ENCODE measurements around the gene FAM219A.
A peak's percentile ranks its signal among the peaks of the same experiment; 100 is the strongest.

The FAM219A gene

GRCh38 chr9:34458013-34458958 lies at the start of gene FAM219A, which contains the start of gene DNAI1:
TSS of gene FAM219A (minus strand) at chr9:34458570. CDS start at chr9:34458263, 307 bp downstream.
TSS of gene DNAI1 (plus strand) at chr9:34458805. CDS start at chr9:34459006, 201 bp downstream.
- peak; percentile 75 for DNase-seq

DNA sequence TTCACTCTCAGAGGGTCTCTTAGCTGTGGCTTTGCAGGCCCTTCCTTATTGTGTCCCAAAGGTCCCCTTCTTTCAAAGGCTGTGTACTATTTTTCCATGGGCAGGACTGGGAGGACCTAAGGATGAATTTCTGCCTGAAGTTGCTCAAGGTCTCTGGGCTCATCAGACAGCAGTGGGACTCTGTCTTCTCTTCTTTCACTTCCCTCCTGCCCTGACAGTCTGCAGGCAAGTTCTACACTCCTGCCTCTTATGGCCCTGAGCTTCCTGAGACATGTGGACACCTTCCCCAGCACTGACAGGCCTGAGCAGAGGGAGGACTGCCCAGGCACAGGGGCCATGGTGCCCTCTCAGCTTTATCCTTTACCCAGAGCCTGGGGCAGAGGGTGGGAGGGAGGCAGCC lies 49.6 kb upstream of the FAM219A start:
- no peak for DNase-seq

DNA sequence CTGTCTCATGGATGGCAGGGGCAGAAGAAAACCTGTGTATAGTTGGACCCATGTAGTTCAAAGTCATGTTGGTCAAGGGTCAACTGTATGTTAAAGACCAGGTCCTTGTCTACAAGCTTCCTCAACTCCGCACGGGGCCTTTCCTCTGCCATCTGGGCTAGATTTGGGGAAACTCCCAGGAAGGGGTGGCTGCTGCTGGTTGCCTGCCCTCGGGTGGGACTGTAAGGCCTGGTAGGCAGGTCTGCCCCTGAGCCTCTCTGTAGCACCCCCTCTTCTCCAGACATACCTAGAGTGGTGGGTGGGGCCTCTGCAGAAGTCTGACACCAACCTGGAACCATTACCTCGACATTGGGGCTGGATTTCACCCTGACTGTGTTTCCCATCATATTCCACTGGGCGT lies 49.2 kb upstream of the FAM219A start:
- no peak for DNase-seq

- DNase-seq, result no peak
Observed at GRCh38 chr9:34506623-34507022, 48.3 kb upstream of the FAM219A start.

DNA sequence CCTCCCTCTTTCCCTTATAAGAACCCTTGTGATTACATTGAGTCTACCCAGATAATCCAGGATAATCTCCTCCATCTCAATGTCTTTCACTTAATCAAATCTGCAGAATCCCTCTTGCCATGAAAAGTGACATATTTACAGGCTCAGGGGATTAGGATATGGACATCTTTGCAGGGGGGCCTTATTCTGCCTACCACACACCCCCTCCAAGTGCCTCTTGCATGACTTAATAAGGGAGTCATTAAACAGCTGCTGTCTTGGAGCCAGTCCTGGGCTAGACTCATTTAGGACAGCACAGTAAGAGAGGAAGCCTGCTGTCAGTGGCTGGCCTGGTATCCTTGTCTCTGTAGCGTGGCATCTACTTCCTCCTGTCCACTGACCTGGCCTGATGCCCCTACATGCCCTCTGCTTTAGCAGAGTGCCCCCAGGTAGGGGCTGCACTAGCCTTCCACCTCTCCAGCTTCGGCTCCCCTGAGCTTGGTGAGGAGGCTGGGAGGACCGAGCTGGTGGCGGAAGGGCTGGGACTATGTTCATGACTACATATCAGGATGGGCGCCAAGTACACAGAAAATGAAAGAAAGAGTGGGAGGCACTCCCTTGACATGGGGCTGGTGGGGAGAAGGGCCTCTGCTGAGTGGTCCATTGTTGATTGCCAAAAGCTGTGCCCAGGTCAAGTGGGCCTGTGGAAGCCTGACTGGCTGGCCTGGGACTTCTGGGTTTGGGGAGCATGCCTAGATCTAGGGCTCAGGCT lies 47.2 kb upstream of the FAM219A start:
- DNase-seq, result no peak

- DNase-seq, result no peak
Observed at GRCh38 chr9:34503406-34503805, 45.0 kb upstream of the FAM219A start.

- no peak for DNase-seq
Observed at GRCh38 chr9:34502891-34503290, 44.5 kb upstream of the FAM219A start.

DNA sequence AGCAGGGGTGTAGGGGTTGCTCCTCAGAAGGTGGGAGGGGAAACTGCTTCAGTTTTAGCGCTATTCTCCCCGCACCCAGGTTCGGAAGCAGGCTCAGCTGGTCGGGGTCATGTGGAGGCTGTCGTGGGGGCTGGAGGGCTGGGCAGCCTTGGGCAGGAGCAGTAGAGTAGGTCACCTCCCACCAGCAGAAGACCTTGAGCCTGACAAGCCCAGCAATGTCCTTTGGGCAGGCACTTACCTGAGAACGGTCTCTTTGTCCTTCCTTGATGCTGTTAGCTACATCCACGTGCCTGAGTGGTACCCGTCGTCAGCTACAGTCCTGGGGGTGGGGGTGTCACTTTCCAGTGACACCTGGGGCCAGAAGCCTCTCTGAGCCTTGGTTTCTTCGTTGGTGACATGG lies 44.1 kb upstream of the FAM219A start:
- DNase-seq, result no peak

GRCh38 chr9:34501889-34502425 lies 43.6 kb upstream of the FAM219A start:
- DNase-seq, result no peak

DNA sequence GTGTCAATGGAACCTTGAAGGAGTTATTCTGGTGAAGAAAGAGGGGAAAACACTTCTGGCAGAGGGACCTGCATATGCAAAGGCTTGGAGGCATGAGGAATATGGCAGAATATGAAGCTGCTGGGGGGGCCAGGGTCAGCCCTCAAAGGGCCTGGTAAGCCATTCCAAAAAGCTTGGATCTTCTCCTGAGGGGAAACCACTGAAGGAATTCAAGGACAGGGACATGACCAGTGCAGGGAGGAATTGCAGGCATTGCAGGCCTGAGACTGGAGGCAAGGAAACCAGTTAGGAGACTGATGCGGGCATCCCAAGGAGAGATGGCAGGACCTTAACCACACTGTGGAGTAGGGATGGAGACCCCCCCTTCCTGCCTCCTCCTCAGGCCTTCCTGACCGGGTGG lies 43.0 kb upstream of the FAM219A start:
- no peak for DNase-seq

DNA sequence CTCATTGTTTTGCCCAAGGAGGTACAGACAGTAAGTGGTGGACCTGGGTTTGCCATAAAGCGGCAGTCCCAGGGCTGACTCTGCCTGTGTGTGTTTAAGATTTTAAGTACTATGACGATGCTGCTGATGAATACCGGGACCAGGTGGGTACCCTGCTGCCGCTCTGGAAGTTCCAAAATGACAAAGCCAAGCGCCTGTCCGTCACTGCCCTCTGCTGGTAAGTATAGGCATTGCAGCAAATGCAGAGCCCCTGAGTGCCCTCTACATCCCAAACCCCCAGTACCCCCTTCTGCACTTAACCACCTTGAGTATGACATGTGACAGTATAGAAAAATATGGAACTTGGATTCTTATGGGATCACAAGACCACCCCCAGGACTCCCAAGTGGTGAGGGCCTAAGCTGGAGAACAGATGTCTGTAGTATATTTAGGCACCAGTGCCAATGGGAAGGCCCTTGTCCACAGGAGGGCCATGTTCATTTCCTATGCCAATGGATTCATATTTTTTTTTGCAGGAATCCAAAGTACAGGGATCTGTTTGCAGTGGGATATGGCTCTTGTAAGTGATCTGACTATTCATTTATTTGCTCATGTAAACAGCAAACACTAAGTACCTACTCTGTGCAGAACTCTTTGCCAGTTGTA lies 42.4 kb upstream of the FAM219A start:
- DNase-seq, result no peak

DNA sequence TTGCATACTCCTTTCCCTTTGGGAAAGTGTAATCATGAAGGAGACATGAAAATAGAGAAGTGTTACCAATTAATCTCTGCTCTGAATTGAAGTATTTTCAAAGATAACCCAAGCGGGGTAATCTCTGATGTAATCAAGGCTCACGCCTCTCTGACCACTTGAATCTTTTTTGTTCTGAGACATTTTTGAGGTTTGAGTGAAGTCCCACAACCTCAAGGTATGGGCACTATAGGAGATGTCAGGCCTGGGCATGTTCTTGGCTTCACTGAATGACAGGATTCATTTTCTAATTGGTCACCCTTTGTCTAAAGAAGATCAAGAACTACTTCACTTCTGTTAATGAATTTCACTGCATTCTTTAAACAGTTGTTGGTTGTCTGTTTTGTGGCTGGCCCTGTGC lies 40.7 kb upstream of the FAM219A start:
- no peak for DNase-seq

GRCh38 chr9:34498553-34498952 lies 40.2 kb upstream of the FAM219A start:
- no peak for DNase-seq

DNA sequence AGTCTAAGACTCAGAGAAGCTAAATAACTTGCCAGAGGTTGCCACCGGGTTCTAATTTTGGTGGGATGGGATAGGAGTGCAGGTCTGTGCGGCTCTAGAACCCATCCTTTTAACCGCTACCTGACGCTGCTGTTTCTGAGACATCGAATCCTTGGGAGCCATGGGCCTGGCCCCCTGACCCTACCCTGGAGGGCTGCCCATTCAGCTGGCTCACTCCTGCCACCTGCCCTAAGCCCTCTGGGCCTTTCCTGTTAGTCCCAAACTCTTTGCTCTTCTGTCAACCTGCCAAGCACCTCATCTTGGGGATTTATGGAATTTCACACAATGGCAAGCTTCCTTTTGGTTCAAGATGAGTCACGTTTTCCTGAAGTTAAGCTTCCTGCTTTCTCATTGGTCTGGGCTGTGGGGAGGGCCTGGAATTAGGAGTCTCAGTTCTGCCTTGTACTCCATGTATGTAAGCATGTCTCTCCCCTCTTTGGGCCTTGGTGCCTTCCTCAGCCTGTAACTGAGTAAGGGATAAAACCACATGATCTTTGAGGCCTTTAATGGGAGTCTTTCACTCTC lies 37.9 kb upstream of the FAM219A start:
- DNase-seq, result no peak

DNA sequence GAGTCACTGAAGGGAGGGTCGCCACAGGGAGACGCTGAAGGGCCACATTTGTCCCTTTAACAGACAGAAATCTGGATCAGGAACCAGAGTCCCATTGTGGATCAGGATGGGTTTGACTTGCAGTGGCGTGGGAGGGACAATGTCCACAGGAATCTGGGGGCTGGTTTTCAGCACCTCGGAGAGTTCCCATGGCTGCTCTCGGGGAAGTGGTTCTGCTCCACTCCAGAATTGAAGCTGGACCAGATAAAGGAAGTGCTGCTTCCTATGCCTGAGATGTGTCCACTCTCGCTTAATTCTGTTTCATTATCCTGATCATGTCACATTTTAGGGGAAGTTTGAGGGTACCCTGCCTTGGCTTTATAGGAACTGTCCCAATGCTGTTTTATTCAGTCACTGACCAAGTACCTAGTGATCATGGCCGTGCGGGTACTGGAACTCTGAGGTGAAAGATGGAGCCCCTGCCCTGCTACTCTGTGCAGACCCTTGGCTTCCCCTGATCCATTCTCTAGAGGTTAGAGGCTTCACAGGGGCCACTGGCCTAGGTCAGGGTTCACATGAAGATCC lies 35.7 kb upstream of the FAM219A start:
- DNase-seq, result no peak

DNA sequence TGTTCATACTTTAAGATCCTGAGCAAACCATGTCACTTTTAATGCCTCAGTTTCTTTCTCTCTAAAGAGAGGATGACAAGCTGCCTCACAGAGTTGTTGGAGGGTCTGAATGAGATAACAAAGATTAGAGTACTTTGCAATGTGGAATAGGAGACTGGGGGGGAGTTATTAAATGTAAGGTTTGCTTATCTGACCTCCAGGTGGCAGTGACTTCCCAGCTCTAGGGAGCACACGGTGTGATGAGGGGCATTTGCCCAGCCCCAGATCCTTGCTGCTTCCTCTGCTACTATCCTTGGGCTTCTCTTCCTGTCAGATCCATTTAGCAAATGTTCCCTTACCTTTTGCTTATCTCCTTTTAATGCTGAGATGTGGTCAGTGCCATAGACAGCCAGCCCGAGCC lies 33.7 kb upstream of the FAM219A start:
- DNase-seq, result no peak

GRCh38 chr9:34491596-34491995 lies 33.2 kb upstream of the FAM219A start:
- no peak for DNase-seq

GRCh38 chr9:34490760-34491159 lies 32.4 kb upstream of the FAM219A start:
- no peak for DNase-seq

GRCh38 chr9:34490360-34490759 lies 32.0 kb upstream of the FAM219A start:
- no peak for DNase-seq

GRCh38 chr9:34486572-34486971 lies 28.2 kb upstream of the FAM219A start:
- no peak for DNase-seq

GRCh38 chr9:34485822-34486221 lies 27.5 kb upstream of the FAM219A start:
- DNase-seq, result no peak

- no peak for DNase-seq
Observed at GRCh38 chr9:34484678-34485077, 26.3 kb upstream of the FAM219A start.
